ENCODE data around the gene ZFPL1. TPM values are rescaled to one million over a fixed set of nuclear protein-coding genes. Genes with fewer than 3 reads are reported as not detected.

Gene ZFPL1
- total RNA-seq, 1 experiment from 2014 or later = 50.8 TPM

GRCh38 chr11:65102142-65103095 lies 18.4 kb downstream of the ZFPL1 start:
- H3K36me3 Mint-ChIP-seq (ENCODE audit: insufficient read depth, unreplicated experiment) = peaks cover 18% of the 10 kb centered on the region
- no TSS peak for BruUV-seq (replicated peaks)
- TF ChIP-seq, protein P1, sequence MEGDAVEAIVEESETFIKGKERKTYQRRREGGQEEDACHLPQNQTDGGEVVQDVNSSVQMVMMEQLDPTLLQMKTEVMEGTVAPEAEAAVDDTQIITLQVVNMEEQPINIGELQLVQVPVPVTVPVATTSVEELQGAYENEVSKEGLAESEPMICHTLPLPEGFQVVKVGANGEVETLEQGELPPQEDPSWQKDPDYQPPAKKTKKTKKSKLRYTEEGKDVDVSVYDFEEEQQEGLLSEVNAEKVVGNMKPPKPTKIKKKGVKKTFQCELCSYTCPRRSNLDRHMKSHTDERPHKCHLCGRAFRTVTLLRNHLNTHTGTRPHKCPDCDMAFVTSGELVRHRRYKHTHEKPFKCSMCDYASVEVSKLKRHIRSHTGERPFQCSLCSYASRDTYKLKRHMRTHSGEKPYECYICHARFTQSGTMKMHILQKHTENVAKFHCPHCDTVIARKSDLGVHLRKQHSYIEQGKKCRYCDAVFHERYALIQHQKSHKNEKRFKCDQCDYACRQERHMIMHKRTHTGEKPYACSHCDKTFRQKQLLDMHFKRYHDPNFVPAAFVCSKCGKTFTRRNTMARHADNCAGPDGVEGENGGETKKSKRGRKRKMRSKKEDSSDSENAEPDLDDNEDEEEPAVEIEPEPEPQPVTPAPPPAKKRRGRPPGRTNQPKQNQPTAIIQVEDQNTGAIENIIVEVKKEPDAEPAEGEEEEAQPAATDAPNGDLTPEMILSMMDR (IDR thresholded peaks at IDR 0.05; ENCODE audit: unreplicated experiment) = no peak
- no peaks in the 10 kb centered on the region for H3K9me3 Mint-ChIP-seq (ENCODE audit: unreplicated experiment)
- H3K27ac Mint-ChIP-seq (ENCODE audit: low read depth, unreplicated experiment) = no peak overlapping the region
- H3K27me3 Mint-ChIP-seq (ENCODE audit: insufficient read depth, unreplicated experiment) = no peaks in the 10 kb centered on the region
- ChIA-PET CTCF (interaction anchor here (0.7 to 9.2 kb wide), 2 partner anchors 10 to 15 kb away, joined by 3 to 94 read pairs; partner anchors contain the start of genes TM7SF2 and ZNHIT2), POLR2A (interaction anchor here (0.7 to 1.6 kb wide), 3 partner anchors 8 to 33 kb away, joined by 3 to 5 read pairs (median 5); partner anchors contain the start of gene TM7SF2)
- peaks cover 6% of the 10 kb centered on the region for H3K4me1 Mint-ChIP-seq (ENCODE audit: insufficient read depth, unreplicated experiment)
- no peak for DNase-seq (ENCODE audit: unreplicated experiment)
- no peak overlapping the region for H3K4me3 Mint-ChIP-seq (ENCODE audit: unreplicated experiment)
- intact Hi-C loops (cut with micrococcal nuclease) = no loop called here

- TF ChIP-seq, protein P1 (IDR thresholded peaks at IDR 0.05; ENCODE audit: unreplicated experiment) = no peak
- Mint-ChIP-seq H3K27ac (ENCODE audit: low read depth, unreplicated experiment) (no peak overlapping the region), H3K9me3 (ENCODE audit: unreplicated experiment) (no peaks in the 10 kb centered on the region), H3K36me3 (ENCODE audit: insufficient read depth, unreplicated experiment) (peaks cover 18% of the 10 kb centered on the region), H3K27me3 (ENCODE audit: insufficient read depth, unreplicated experiment) (no peaks in the 10 kb centered on the region), H3K4me1 (ENCODE audit: insufficient read depth, unreplicated experiment) (peaks cover 6% of the 10 kb centered on the region), H3K4me3 (ENCODE audit: unreplicated experiment) (no peak overlapping the region)
- POLR2A ChIA-PET = interaction anchor here (0.6 kb wide), 1 partner anchor 11 kb away, joined by 3 read pairs; no protein-coding TSS in a partner anchor
- CTCF ChIA-PET = no interaction called here
- no peak for DNase-seq (ENCODE audit: unreplicated experiment)
- intact Hi-C loops (cut with micrococcal nuclease) = no loop called here
- no TSS peak for BruUV-seq (replicated peaks)
These were observed 19.5 kb downstream of the ZFPL1 start for GRCh38 chr11:65103476-65103875.

DNA sequence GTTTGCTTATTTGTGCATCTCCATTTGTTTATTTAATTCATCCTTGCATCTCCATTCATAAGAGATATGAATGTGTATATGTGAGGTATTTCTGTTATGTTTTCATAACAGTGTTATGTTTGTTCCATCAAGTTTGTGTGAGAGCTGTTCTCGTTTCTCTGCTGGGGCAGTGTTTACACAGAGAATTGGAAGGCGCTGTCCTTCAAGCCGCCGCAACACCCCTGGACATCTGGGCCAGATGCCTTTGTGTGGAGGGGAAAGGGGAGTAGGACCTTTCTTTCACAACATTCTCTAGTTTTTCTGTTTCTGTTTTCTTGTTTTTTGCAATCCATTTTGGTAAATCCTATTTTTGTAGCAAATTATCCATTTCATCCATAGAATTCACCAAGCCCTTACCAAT lies 20.6 kb downstream of the ZFPL1 start:
- TF ChIP-seq, protein P1 (IDR thresholded peaks at IDR 0.05; ENCODE audit: unreplicated experiment) = no peak
- intact Hi-C loops (cut with micrococcal nuclease) = no loop called here
- no peaks in the 10 kb centered on the region for H3K9me3 Mint-ChIP-seq (ENCODE audit: unreplicated experiment)
- ChIA-PET POLR2A (interaction anchor here (0.9 kb wide), 1 partner anchor 21 kb away, joined by 3 read pairs; the partner anchor contains the start of gene CDCA5), CTCF (no interaction called here)
- no peak for DNase-seq (ENCODE audit: unreplicated experiment)
- no peaks in the 10 kb centered on the region for H3K4me1 Mint-ChIP-seq (ENCODE audit: insufficient read depth, unreplicated experiment)
- no peak overlapping the region for H3K27ac Mint-ChIP-seq (ENCODE audit: low read depth, unreplicated experiment)
- H3K27me3 Mint-ChIP-seq (ENCODE audit: insufficient read depth, unreplicated experiment) = no peaks in the 10 kb centered on the region
- BruUV-seq (replicated peaks) = no TSS peak
- no peak overlapping the region for H3K4me3 Mint-ChIP-seq (ENCODE audit: unreplicated experiment)
- peaks cover 19% of the 10 kb centered on the region for H3K36me3 Mint-ChIP-seq (ENCODE audit: insufficient read depth, unreplicated experiment)

DNA sequence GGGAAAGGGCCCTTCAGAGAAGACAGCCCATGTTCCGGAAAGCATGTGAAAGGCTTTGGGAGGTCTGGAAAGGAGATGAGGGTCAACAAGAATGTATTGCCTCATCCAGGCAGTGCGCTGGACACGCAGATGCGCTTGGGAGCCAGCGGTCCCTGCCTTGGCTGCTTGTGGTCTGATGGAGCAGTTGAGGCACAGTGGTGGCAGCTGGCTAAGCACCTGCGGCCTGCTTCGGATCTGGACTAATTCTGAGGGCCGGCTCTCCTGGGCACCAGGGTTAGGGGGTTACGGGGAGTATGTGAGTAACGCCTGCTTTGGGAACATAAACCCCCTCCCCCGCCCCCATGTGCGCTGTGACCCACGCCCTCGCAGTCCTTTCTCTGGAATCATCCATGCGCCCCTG lies 23.1 kb downstream of the ZFPL1 start:
- H3K27ac Mint-ChIP-seq (ENCODE audit: low read depth, unreplicated experiment) = no peak overlapping the region
- POLR2A ChIA-PET = interaction anchor here (5.8 kb wide), 1 partner anchor 9 kb away, joined by 63 read pairs; the partner anchor contains the start of gene VPS51
- H3K27me3 Mint-ChIP-seq (ENCODE audit: insufficient read depth, unreplicated experiment) = no peaks in the 10 kb centered on the region
- TF ChIP-seq, protein P1 (IDR thresholded peaks at IDR 0.05; ENCODE audit: unreplicated experiment) = no peak
- H3K4me3 Mint-ChIP-seq (ENCODE audit: unreplicated experiment) = no peak overlapping the region
- intact Hi-C loops (cut with micrococcal nuclease) = no loop called here
- DNase-seq (ENCODE audit: unreplicated experiment) = no peak
- CTCF ChIA-PET = interaction anchor here (0.7 to 0.8 kb wide), 2 partner anchors 8 to 208 kb away, joined by 4 read pairs; no protein-coding TSS in a partner anchor
- H3K9me3 Mint-ChIP-seq (ENCODE audit: unreplicated experiment) = no peaks in the 10 kb centered on the region
- BruUV-seq (replicated peaks) = no TSS peak
- peaks cover 31% of the 10 kb centered on the region for H3K36me3 Mint-ChIP-seq (ENCODE audit: insufficient read depth, unreplicated experiment)
- H3K4me1 Mint-ChIP-seq (ENCODE audit: insufficient read depth, unreplicated experiment) = peaks cover 5% of the 10 kb centered on the region

Data from MCF 10A (cell line).